GM23248 (cell line): Measurements from ENCODE around the gene RERE.

ENCODE experiments used
- EZH2 ChIP-seq: fragments of 200-600 bp; sonication (generic); IDR thresholded peaks from 2 replicates; pipeline ENCODE4 v1.6.1; 2018; ENCODE audit warnings: antibody characterized with exemption, mild to moderate bottlenecking; ENCODE audit not compliant: insufficient read depth, poor library complexity, severe bottlenecking
- EZH2phosphoT487 ChIP-seq: fragments of 200-600 bp; sonication (generic); IDR thresholded peaks from 2 replicates; pipeline ENCODE4 v1.6.1; 2018; ENCODE audit warnings: antibody characterized with exemption, moderate library complexity, mild to moderate bottlenecking, low read depth; ENCODE audit not compliant: insufficient read depth

GRCh38 chr1:8570465-8570864 lies 247.0 kb downstream of the RERE start:
- TF ChIP-seq EZH2phosphoT487 (no peak), EZH2 (no peak)
